HepG2 (cell line): ENCODE results near the gene SAC3D1. TPM values are rescaled to one million over a fixed set of nuclear protein-coding genes. Genes with fewer than 3 reads are reported as not detected.

Source experiments
- AGO2 ChIP-seq: fragments of 200-400 bp; formaldehyde crosslinking; optimal IDR thresholded peaks from 2 replicates; pipeline ENCODE3; 2017; ENCODE audit warnings: mild to moderate bottlenecking, low read depth, low read length, moderate library complexity
- BHLHE40 ChIP-seq: IDR thresholded peaks from 2 replicates; pipeline ENCODE4 v1.6.1; 2011; ENCODE audit warnings: low read length, improper control_type of control experiment
- ERF ChIP-seq: IDR thresholded peaks from 2 replicates; pipeline ENCODE4 v1.6.1; 2018; ENCODE audit warnings: missing biosample characterization, missing genetic modification reagents
- ETV5 ChIP-seq: IDR thresholded peaks from 2 replicates; pipeline ENCODE4 v1.6.1; 2018; ENCODE audit warnings: missing biosample characterization, missing genetic modification reagents, inconsistent platforms, borderline replicate concordance
- KLF11 ChIP-seq: IDR thresholded peaks from 2 replicates; pipeline ENCODE4 v1.6.1; 2016; ENCODE audit warnings: missing compliant biosample characterization
- NKX3-1 ChIP-seq: sonication (generic); formaldehyde crosslinking; IDR thresholded peaks from 2 replicates; pipeline ENCODE4 v1.5.0; 2020; ENCODE audit warnings: missing genetic modification reagents
- PHF20 ChIP-seq: sonication (generic); formaldehyde crosslinking; IDR thresholded peaks from 2 replicates; pipeline ENCODE4 v1.5.0; 2020; ENCODE audit warnings: mild to moderate bottlenecking, missing genetic modification reagents
- POLR2AphosphoS5 ChIP-seq: IDR thresholded peaks from 2 replicates; pipeline ENCODE4 v1.6.1; 2012; ENCODE audit warnings: low read depth, low read length
- ZNF441 ChIP-seq: sonication (generic); formaldehyde crosslinking; IDR thresholded peaks from 2 replicates; pipeline ENCODE4 v1.7.0; 2021; ENCODE audit warnings: missing genetic modification reagents, borderline replicate concordance
- ZNF484 ChIP-seq: sonication (generic); formaldehyde crosslinking; IDR thresholded peaks from 2 replicates; pipeline ENCODE4 v1.5.1; 2020; ENCODE audit warnings: mild to moderate bottlenecking, low read depth, missing genetic modification reagents, borderline replicate concordance
- ZNF558 ChIP-seq: sonication (generic); formaldehyde crosslinking; IDR thresholded peaks from 2 replicates; pipeline ENCODE4 v1.9.0; 2022; ENCODE audit warnings: mild to moderate bottlenecking, missing genetic modification reagents, borderline replicate concordance
- ZNF703 ChIP-seq: sonication (generic); formaldehyde crosslinking; IDR thresholded peaks from 2 replicates; pipeline ENCODE4 v1.5.1; 2020; ENCODE audit warnings: missing genetic modification reagents, mild to moderate bottlenecking, moderate library complexity, borderline replicate concordance
- ZNF747 ChIP-seq: sonication (generic); formaldehyde crosslinking; IDR thresholded peaks from 2 replicates; pipeline ENCODE4 v1.8.1; 2023; ENCODE audit warnings: missing genetic modification reagents, mild to moderate bottlenecking, borderline replicate concordance
- polyA plus RNA-seq, 8 experiments: library from polyadenylated mRNA; depleted of rRNA in 3 of 8; stranded (reverse) in 7 of 8; unstranded in 1 of 8; fragments of >200 nt; fragmentation: Illumina TruSeq in 4 of 8; extraction: Trizol in 4 of 8; gene quantifications; 2 replicates each; pipeline versions ENCODE4 v1.2.1 to v1.2.3, GENCODE V29; 2011 to 2016; ENCODE audit warnings: low read depth in 4 of 8, missing spikeins in 1 of 8, mixed read lengths in 1 of 8; ENCODE audit not compliant: insufficient read depth in 1 of 8
- total RNA-seq, 5 experiments: library from RNA; depleted of rRNA; stranded (reverse); fragments of >200 nt; fragmentation: Illumina TruSeq; extraction: Trizol; gene quantifications; 2 replicates each; pipeline ENCODE4 v1.2.3, GENCODE V29; 2016; ENCODE audit warnings: low read depth in 1 of 5
- TF ChIP-seq, protein P1 (sequence below): sonication (generic); formaldehyde crosslinking; IDR thresholded peaks from 2 replicates; pipeline ENCODE4 v1.4.0; 2020; ENCODE audit warnings: missing genetic modification reagents
- TF ChIP-seq, protein P2 (sequence below): IDR thresholded peaks from 2 replicates; pipeline ENCODE4 v1.6.1; 2016; ENCODE audit warnings: missing genetic modification reagents, missing compliant biosample characterization
- TF ChIP-seq, protein P3 (sequence below): sonication (generic); formaldehyde crosslinking; IDR thresholded peaks from 2 replicates; pipeline ENCODE4 v1.4.0; 2020; ENCODE audit warnings: missing genetic modification reagents
- TF ChIP-seq, protein P4 (sequence below): sonication (generic); formaldehyde crosslinking; IDR thresholded peaks from 2 replicates; pipeline ENCODE4 v1.9.0; 2021; ENCODE audit warnings: missing genetic modification reagents, mild to moderate bottlenecking, borderline replicate concordance
- TF ChIP-seq, protein P5 (sequence below): sonication (generic); formaldehyde crosslinking; IDR thresholded peaks from 2 replicates; pipeline ENCODE4 v1.4.0; 2020; ENCODE audit warnings: missing genetic modification reagents

Gene SAC3D1
- total and polyA plus RNA-seq, 2 of the 13 experiments (the other 11 are each of a cell fraction or from before 2014, with no cell fraction given), result 7.4 to 36.3 TPM

DNA sequence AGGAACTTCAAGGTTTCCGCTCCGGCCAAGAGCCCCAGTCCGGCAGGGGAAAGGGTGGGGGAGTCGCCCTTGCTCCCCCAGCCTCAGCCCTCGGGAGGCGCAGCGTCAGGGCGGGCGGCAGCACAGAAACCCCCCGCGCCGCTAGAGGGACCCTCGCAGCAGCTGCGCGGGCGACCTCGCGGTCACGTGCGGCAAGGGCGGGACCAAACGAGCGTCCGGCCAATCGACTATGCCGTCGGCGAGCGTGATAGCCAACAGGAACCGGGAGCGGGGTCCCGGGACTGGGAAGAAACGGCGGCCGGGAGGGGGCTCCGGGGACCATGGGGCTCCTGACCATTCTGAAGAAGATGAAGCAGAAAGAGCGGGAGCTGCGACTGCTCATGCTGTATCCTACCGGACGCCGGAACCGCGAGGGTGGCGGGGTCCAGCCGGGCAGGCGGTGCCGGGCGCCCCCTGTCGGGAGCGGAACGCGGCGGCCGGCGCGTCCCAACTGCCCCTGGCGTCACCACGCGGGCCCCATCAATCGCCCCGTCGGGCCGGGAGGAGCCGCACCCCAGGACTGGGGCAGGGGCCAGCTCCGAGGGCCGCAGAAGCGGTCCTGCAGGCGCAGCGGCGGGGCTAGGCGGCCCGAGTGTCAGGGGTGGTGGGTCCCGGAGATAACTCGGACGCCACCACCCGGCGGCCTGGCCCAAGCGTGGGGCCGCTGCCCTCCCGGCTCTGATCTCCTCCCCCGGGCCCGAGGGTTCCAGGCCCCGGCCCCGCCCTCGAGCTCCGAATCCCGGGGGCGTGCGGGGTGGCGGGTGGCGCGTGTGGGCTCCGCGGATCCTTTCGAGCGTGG lies 26.9 kb upstream of the SAC3D1 start, which contains the start of gene ARL2 (continued):
- TF ChIP-seq, protein P1, sequence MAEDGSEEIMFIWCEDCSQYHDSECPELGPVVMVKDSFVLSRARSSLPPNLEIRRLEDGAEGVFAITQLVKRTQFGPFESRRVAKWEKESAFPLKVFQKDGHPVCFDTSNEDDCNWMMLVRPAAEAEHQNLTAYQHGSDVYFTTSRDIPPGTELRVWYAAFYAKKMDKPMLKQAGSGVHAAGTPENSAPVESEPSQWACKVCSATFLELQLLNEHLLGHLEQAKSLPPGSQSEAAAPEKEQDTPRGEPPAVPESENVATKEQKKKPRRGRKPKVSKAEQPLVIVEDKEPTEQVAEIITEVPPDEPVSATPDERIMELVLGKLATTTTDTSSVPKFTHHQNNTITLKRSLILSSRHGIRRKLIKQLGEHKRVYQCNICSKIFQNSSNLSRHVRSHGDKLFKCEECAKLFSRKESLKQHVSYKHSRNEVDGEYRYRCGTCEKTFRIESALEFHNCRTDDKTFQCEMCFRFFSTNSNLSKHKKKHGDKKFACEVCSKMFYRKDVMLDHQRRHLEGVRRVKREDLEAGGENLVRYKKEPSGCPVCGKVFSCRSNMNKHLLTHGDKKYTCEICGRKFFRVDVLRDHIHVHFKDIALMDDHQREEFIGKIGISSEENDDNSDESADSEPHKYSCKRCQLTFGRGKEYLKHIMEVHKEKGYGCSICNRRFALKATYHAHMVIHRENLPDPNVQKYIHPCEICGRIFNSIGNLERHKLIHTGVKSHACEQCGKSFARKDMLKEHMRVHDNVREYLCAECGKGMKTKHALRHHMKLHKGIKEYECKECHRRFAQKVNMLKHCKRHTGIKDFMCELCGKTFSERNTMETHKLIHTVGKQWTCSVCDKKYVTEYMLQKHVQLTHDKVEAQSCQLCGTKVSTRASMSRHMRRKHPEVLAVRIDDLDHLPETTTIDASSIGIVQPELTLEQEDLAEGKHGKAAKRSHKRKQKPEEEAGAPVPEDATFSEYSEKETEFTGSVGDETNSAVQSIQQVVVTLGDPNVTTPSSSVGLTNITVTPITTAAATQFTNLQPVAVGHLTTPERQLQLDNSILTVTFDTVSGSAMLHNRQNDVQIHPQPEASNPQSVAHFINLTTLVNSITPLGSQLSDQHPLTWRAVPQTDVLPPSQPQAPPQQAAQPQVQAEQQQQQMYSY (CRISPR knock-in tag), result peak; percentile 63; the same call in 1 of the 2 replicates
- TF ChIP-seq KLF11 (CRISPR knock-in tag) (no peak), ZNF747 (CRISPR knock-in tag) (0 out of 2 replicates have a peak, but pooled peaks have one; percentile 45), ETV5 (peak; percentile 16; the same call in 1 of the 2 replicates), NKX3-1 (CRISPR knock-in tag) (peak; percentile 12; the same call in 1 of the 2 replicates), ERF (CRISPR knock-in tag) (peak; percentile 78; the same call in 1 of the 2 replicates), ZNF441 (CRISPR knock-in tag) (no peak; the same call in 1 of the 2 replicates), POLR2AphosphoS5 (peak; percentile 28; the same call in 1 of the 2 replicates), ZNF484 (no peak; the same call in 1 of the 2 replicates), BHLHE40 (peak; percentile 97), ZNF703 (CRISPR knock-in tag) (no peak; the same call in 1 of the 2 replicates), ZNF558 (CRISPR knock-in tag) (peak; percentile 58; the same call in 1 of the 2 replicates), PHF20 (CRISPR knock-in tag) (peak; percentile 72), AGO2 (peak; percentile 47)
- TF ChIP-seq, protein P2, sequence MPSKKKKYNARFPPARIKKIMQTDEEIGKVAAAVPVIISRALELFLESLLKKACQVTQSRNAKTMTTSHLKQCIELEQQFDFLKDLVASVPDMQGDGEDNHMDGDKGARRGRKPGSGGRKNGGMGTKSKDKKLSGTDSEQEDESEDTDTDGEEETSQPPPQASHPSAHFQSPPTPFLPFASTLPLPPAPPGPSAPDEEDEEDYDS (CRISPR knock-in tag), result peak; percentile 54
- TF ChIP-seq, protein P3, sequence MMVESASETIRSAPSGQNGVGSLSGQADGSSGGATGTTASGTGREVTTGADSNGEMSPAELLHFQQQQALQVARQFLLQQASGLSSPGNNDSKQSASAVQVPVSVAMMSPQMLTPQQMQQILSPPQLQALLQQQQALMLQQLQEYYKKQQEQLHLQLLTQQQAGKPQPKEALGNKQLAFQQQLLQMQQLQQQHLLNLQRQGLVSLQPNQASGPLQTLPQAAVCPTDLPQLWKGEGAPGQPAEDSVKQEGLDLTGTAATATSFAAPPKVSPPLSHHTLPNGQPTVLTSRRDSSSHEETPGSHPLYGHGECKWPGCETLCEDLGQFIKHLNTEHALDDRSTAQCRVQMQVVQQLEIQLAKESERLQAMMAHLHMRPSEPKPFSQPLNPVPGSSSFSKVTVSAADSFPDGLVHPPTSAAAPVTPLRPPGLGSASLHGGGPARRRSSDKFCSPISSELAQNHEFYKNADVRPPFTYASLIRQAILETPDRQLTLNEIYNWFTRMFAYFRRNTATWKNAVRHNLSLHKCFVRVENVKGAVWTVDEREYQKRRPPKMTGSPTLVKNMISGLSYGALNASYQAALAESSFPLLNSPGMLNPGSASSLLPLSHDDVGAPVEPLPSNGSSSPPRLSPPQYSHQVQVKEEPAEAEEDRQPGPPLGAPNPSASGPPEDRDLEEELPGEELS (CRISPR knock-in tag), result 0 out of 2 replicates have a peak, but pooled peaks have one; percentile 19
- TF ChIP-seq, protein P4, sequence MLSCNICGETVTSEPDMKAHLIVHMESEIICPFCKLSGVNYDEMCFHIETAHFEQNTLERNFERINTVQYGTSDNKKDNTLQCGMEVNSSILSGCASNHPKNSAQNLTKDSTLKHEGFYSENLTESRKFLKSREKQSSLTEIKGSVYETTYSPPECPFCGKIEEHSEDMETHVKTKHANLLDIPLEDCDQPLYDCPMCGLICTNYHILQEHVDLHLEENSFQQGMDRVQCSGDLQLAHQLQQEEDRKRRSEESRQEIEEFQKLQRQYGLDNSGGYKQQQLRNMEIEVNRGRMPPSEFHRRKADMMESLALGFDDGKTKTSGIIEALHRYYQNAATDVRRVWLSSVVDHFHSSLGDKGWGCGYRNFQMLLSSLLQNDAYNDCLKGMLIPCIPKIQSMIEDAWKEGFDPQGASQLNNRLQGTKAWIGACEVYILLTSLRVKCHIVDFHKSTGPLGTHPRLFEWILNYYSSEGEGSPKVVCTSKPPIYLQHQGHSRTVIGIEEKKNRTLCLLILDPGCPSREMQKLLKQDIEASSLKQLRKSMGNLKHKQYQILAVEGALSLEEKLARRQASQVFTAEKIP (CRISPR knock-in tag), result no peak
- TF ChIP-seq, protein P5, sequence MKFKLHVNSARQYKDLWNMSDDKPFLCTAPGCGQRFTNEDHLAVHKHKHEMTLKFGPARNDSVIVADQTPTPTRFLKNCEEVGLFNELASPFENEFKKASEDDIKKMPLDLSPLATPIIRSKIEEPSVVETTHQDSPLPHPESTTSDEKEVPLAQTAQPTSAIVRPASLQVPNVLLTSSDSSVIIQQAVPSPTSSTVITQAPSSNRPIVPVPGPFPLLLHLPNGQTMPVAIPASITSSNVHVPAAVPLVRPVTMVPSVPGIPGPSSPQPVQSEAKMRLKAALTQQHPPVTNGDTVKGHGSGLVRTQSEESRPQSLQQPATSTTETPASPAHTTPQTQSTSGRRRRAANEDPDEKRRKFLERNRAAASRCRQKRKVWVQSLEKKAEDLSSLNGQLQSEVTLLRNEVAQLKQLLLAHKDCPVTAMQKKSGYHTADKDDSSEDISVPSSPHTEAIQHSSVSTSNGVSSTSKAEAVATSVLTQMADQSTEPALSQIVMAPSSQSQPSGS (CRISPR knock-in tag), result 0 out of 2 replicates have a peak, but pooled peaks have one; percentile 30
